Central memory CD8-positive, alpha-beta T cell (primary cell): ENCODE data around the gene TMEM18.

Experiments used
- ATAC-seq: fragments of 150-1000 bp; cut with Tn5 transposase; replicated peaks from 2 replicates; pipeline ENCODE4 v1.10.0; 2022; ENCODE audit warnings: mild to moderate bottlenecking, moderate FRiP score, moderate number of reproducible peaks; ENCODE audit not compliant: poor library complexity, severe bottlenecking; ENCODE audit errors: extremely low read depth
- DNase-seq, 2 donors: peaks; one replicate each; pipeline ENCODE4 v3.0.0; 2021; ENCODE audit warnings: low spot score in 2 of 2
- H3K27ac Mint-ChIP-seq: one replicate; pipeline ENCODE4 v1.8.0; 2022; ENCODE audit warnings: low read depth, mild to moderate bottlenecking, moderate library complexity, mixed read lengths
- H3K27me3 Mint-ChIP-seq: one replicate; pipeline ENCODE4 v1.8.0; 2022; ENCODE audit warnings: mixed read lengths
- H3K36me3 Mint-ChIP-seq: one replicate; pipeline ENCODE4 v1.8.0; 2022; ENCODE audit warnings: mild to moderate bottlenecking, moderate library complexity, mixed read lengths; ENCODE audit not compliant: insufficient read depth
- H3K4me1 Mint-ChIP-seq: one replicate; pipeline ENCODE4 v1.8.0; 2022; ENCODE audit warnings: mixed read lengths
- H3K4me3 Mint-ChIP-seq: one replicate; pipeline ENCODE4 v1.8.0; 2022; ENCODE audit warnings: mild to moderate bottlenecking, moderate library complexity, mixed read lengths
- H3K9me3 Mint-ChIP-seq: one replicate; pipeline ENCODE4 v1.8.0; 2022; ENCODE audit warnings: mixed read lengths

Gene TMEM18

DNA sequence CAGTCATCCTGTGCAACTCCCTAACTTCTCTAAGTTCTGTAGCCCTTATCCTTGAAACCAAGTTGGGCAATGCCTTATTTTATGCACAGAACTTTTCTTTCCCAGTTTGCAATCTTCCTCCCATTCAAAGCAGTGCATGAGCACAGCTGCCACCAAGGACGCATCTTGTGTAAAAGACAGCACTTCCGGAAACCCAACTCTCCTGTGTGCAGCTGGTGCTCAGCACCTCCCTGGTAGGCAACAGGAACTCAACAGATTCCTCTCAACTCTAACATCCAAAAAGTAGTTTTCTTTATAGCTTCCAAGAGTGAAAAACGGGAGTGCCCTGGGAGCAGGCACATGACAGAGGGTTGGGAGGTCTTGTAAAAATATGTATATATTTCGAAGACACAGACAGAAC is 2.2 kb downstream of the TMEM18 start:
- Mint-ChIP-seq H3K4me1 (peaks cover 60% of the 10 kb centered on the region), H3K27ac (no peak overlapping the region)
- no peak for ATAC-seq

GRCh38 chr2:674321-674985 is 2.8 kb downstream of the TMEM18 start:
- H3K27ac Mint-ChIP-seq = no peak overlapping the region
- H3K27me3 Mint-ChIP-seq = no peaks in the 10 kb centered on the region
- peaks cover 60% of the 10 kb centered on the region for H3K4me1 Mint-ChIP-seq
- no peak overlapping the region for H3K4me3 Mint-ChIP-seq
- H3K36me3 Mint-ChIP-seq = peaks cover 40% of the 10 kb centered on the region
- ATAC-seq (no peak), DNase-seq (peak in 1 of 2 donors; percentile 8)
- no peaks in the 10 kb centered on the region for H3K9me3 Mint-ChIP-seq

More for the DNA sequence above, 2.2 kb downstream of the TMEM18 start:
- Mint-ChIP-seq H3K4me3 (no peak overlapping the region), H3K36me3 (peaks cover 37% of the 10 kb centered on the region), H3K27me3 (no peaks in the 10 kb centered on the region), H3K9me3 (no peaks in the 10 kb centered on the region)
- DNase-seq = no peak

DNA sequence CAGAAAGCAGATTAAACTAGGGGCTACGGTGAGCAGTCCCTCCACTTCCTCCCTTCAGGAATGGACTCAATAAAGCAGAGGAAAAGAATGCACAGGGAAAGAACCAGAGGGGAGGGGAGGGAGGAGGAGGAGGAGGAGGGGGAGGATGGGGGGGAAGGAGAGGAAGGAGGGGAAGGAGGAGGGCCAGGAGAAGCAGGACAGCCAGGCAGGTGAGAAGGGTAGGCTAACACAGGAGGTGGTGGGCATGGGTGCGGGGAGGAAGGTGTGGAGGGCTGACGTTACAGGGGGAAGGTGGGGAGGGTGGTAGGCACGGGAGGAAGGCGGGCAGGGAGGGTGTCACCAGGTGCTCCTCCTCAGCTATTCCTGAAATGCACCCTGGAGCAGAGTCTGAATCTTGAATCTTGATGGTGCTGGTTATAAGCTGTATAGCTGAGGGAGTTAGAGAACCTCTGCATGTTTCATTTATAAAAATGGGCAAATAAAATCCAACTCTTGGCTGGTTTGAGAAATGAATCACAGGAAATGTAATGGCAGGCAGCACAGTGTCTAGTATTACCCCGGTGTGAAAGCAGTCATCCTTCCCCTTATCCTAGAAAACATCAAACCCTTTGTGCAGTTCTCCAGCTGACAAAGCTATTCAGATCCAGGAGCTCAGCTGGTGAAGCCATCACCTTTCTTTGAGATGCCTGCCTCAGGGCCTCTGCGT is 3.4 kb downstream of the TMEM18 start:
- Mint-ChIP-seq H3K36me3 (peaks cover 40% of the 10 kb centered on the region), H3K4me3 (no peak overlapping the region), H3K27ac (no peak overlapping the region), H3K27me3 (no peaks in the 10 kb centered on the region), H3K9me3 (no peaks in the 10 kb centered on the region), H3K4me1 (peaks cover 56% of the 10 kb centered on the region)
- DNase-seq = no peak
- no peak for ATAC-seq

- DNase-seq (peak in 1 of 2 donors; percentile 6), ATAC-seq (no peak)
- Mint-ChIP-seq H3K27ac (no peak overlapping the region), H3K4me3 (no peak overlapping the region), H3K9me3 (no peaks in the 10 kb centered on the region), H3K4me1 (peaks cover 49% of the 10 kb centered on the region), H3K36me3 (peaks cover 34% of the 10 kb centered on the region), H3K27me3 (no peaks in the 10 kb centered on the region)
These were observed 4.2 kb downstream of the TMEM18 start for GRCh38 chr2:673016-673415.

DNA sequence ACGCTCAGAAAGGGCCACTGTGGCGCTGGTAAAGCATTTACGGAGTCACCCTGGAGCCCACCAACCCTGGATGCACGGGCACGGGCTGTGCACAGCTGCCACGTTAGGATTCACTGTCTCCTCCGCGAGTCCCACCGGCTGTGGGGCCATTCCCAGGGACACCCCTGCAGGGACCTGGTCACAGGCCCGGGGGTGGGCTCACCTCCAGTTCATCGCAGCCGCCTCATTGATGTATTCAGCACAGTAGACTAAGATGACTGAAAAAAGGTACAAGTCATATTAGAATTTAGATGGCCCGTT is 4.7 kb downstream of the TMEM18 start:
- DNase-seq = no peak
- no peak overlapping the region for H3K27ac Mint-ChIP-seq
- no peak overlapping the region for H3K4me3 Mint-ChIP-seq
- ATAC-seq = no peak
- peaks cover 35% of the 10 kb centered on the region for H3K36me3 Mint-ChIP-seq
- H3K4me1 Mint-ChIP-seq = peaks cover 45% of the 10 kb centered on the region
- no peaks in the 10 kb centered on the region for H3K27me3 Mint-ChIP-seq
- H3K9me3 Mint-ChIP-seq = no peaks in the 10 kb centered on the region

- no peaks in the 10 kb centered on the region for H3K9me3 Mint-ChIP-seq
- H3K36me3 Mint-ChIP-seq = peaks cover 31% of the 10 kb centered on the region
- ATAC-seq (no peak), DNase-seq (peak in 1 of 2 donors; percentile 8)
- H3K27me3 Mint-ChIP-seq = no peaks in the 10 kb centered on the region
- no peak overlapping the region for H3K27ac Mint-ChIP-seq
- peaks cover 40% of the 10 kb centered on the region for H3K4me1 Mint-ChIP-seq
- no peak overlapping the region for H3K4me3 Mint-ChIP-seq
These were observed 5.2 kb downstream of the TMEM18 start for GRCh38 chr2:671787-672605.

- Mint-ChIP-seq H3K9me3 (no peaks in the 10 kb centered on the region), H3K36me3 (peaks cover 27% of the 10 kb centered on the region), H3K4me1 (peaks cover 31% of the 10 kb centered on the region), H3K4me3 (no peak overlapping the region), H3K27me3 (no peaks in the 10 kb centered on the region), H3K27ac (no peak overlapping the region)
- DNase-seq = peak in 1 of 2 donors; percentile 8
- no peak for ATAC-seq
These were observed 6.1 kb downstream of the TMEM18 start for GRCh38 chr2:671072-671471.

DNA sequence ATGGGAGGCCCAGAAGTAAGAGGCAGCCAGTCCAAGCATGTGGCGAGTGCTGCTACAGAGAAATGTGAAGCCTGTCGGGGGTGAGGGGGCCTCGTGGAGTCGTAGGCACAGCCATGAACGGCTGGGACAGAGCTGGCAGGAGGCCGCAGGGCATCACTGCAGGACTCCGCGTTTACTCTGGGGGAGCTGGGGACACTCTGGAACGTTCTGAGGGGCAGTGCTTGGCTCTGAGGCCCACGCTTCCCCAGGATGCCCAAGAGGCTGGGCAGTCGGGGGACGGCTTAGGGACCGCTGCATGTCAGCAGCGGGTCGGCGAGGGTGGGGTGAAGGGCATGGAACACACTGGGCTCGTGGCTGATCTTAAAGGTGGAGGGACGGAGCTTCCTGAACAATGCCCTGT is 6.6 kb downstream of the TMEM18 start:
- H3K27ac Mint-ChIP-seq = no peak overlapping the region
- DNase-seq = no peak
- no peak overlapping the region for H3K4me3 Mint-ChIP-seq
- peaks cover 28% of the 10 kb centered on the region for H3K4me1 Mint-ChIP-seq
- H3K36me3 Mint-ChIP-seq = peaks cover 27% of the 10 kb centered on the region
- no peaks in the 10 kb centered on the region for H3K27me3 Mint-ChIP-seq
- no peak for ATAC-seq
- H3K9me3 Mint-ChIP-seq = peaks cover 1% of the 10 kb centered on the region

GRCh38 chr2:669323-669722 is 7.9 kb downstream of the TMEM18 start:
- Mint-ChIP-seq H3K4me1 (peaks cover 30% of the 10 kb centered on the region), H3K27ac (no peak overlapping the region), H3K27me3 (no peaks in the 10 kb centered on the region), H3K36me3 (peaks cover 25% of the 10 kb centered on the region), H3K9me3 (peaks cover 10% of the 10 kb centered on the region), H3K4me3 (no peak overlapping the region)
- no peak for ATAC-seq
- DNase-seq = no peak

- ATAC-seq = no peak
- H3K27ac Mint-ChIP-seq = no peak overlapping the region
- H3K9me3 Mint-ChIP-seq = peaks cover 10% of the 10 kb centered on the region
These were observed 9.2 kb downstream of the TMEM18 start for GRCh38 chr2:668000-668398.

DNA sequence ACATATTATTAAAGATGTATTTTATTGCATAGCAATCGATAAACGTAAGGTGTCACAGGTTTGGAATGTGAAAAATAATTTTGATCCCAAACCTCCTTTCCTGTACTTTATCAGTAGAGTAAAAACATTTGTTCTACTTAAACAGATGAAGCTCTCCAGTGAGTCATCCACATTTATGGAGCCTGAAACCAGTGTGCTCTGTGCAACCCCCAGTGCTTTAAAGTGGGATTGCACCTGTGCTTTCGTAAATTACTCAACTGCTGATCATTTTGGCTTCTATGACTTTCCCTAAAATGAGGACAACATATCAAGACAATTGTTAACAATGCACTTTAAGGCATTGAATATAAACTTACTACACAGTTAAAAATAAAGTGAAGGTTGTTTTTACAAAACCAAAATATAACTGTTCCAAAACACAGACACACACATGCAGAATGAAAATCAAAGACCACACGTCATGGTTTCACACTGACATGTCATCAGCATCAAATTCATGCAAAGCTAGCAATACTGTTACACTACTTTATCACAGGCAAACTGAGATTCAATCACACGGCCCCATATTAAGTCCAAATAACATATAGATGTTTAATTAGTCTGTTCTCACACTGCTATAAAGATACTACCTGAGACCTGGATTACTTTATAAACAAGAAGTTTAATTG is 9.7 kb downstream of the TMEM18 start:
- no peaks in the 10 kb centered on the region for H3K27me3 Mint-ChIP-seq
- ATAC-seq (no peak), DNase-seq (no peak)

More at GRCh38 chr2:668000-668398, 9.2 kb downstream of the TMEM18 start:
- H3K27me3 Mint-ChIP-seq = no peaks in the 10 kb centered on the region
- no peak for DNase-seq
- H3K4me1 Mint-ChIP-seq = peaks cover 31% of the 10 kb centered on the region
- no peak overlapping the region for H3K4me3 Mint-ChIP-seq
- H3K36me3 Mint-ChIP-seq = peaks cover 21% of the 10 kb centered on the region

DNA sequence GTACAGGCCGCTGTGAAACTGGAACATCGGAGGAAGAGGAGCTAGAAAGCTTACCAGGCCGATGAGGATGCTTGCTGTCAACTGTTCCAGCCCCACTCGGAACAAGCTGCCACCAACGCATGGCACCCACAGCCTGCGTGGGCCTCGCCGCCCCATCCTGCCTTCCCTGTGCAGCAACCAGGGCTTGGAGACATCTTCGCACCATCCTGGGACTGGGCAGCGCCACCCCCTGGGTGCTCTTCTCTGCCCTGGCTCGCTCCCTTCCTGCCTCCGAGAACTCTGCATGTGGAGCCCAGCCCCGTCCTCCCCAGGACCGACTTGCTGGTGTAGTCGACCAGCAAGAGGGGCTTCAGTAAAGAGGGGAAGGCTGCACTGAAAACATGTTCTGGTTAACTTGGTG is 10.8 kb downstream of the TMEM18 start:
- Mint-ChIP-seq H3K36me3 (peaks cover 21% of the 10 kb centered on the region), H3K27ac (no peak overlapping the region), H3K4me1 (peaks cover 42% of the 10 kb centered on the region), H3K27me3 (no peaks in the 10 kb centered on the region), H3K4me3 (no peak overlapping the region), H3K9me3 (peaks cover 10% of the 10 kb centered on the region)
- ATAC-seq (no peak), DNase-seq (no peak)

More for the DNA sequence above, 9.7 kb downstream of the TMEM18 start:
- Mint-ChIP-seq H3K36me3 (peaks cover 21% of the 10 kb centered on the region), H3K27ac (no peak overlapping the region), H3K9me3 (peaks cover 10% of the 10 kb centered on the region), H3K4me1 (peaks cover 31% of the 10 kb centered on the region), H3K4me3 (no peak overlapping the region)
